Muscle layer of duodenum (tissue), 2 donors: ENCODE data around the gene CAMK1D.
"Not testable (repeated sequence)": the region's sequence is repeated elsewhere in the genome, so short reads cannot be mapped to it uniquely, and the experiment has no call there.

Source experiments
- H3K27ac ChIP-seq: one replicate; pipeline ENCODE4 v1.7.0; 2013; ENCODE audit warnings: mild to moderate bottlenecking, low read length
- H3K27me3 ChIP-seq: one replicate; pipeline ENCODE4 v1.7.0; 2013; ENCODE audit warnings: low read depth, mild to moderate bottlenecking, control low read depth, low read length
- H3K36me3 ChIP-seq, 2 donors: one replicate each; pipeline ENCODE4 v1.7.0; 2013; ENCODE audit warnings: low read length in 2 of 2, control low read depth in 1 of 2, mild to moderate bottlenecking in 1 of 2; ENCODE audit not compliant: insufficient read depth in 2 of 2, control insufficient read depth in 1 of 2
- H3K4me1 ChIP-seq, 2 donors: one replicate each; pipeline ENCODE4 v1.7.0; 2013; ENCODE audit warnings: low read length in 2 of 2, mild to moderate bottlenecking in 2 of 2, control low read depth in 1 of 2, moderate library complexity in 1 of 2; ENCODE audit not compliant: insufficient read depth in 2 of 2, control insufficient read depth in 1 of 2
- H3K4me3 ChIP-seq, 2 donors: one replicate each; pipeline ENCODE4 v1.7.0; 2013; ENCODE audit warnings: low read length in 2 of 2, low read depth in 1 of 2, mild to moderate bottlenecking in 1 of 2
- H3K9me3 ChIP-seq, 2 donors: one replicate each; pipeline ENCODE4 v1.7.0; 2013; ENCODE audit warnings: low read length in 2 of 2, control low read depth in 1 of 2, mild to moderate bottlenecking in 1 of 2; ENCODE audit not compliant: control insufficient read depth in 1 of 2
- donor health status: healthy.

CAMK1D gene

GRCh38 chr10:12704488-12704887 is 355.1 kb downstream of the CAMK1D start:
- no peak overlapping the region for H3K27ac ChIP-seq
- no peak overlapping the region for H3K4me3 ChIP-seq
- no peaks in the 10 kb centered on the region for H3K27me3 ChIP-seq
- no peaks in the 10 kb centered on the region for H3K9me3 ChIP-seq
- no peaks in the 10 kb centered on the region for H3K36me3 ChIP-seq
- H3K4me1 ChIP-seq: peaks cover 12 to 40% of the 10 kb centered on the region in 2 donors

- Histone ChIP-seq H3K4me3 (no peak overlapping the region), H3K27ac (no peak overlapping the region), H3K36me3 (no peaks in the 10 kb centered on the region), H3K9me3 (no peaks in the 10 kb centered on the region), H3K4me1 (peaks cover 15 to 50% of the 10 kb centered on the region in 2 donors), H3K27me3 (no peaks in the 10 kb centered on the region)
These were observed 356.6 kb downstream of the CAMK1D start for GRCh38 chr10:12705943-12706342.

GRCh38 chr10:12707461-12708185 is 358.3 kb downstream of the CAMK1D start:
- peaks cover 15 to 50% of the 10 kb centered on the region in 2 donors for H3K4me1 ChIP-seq

GRCh38 chr10:12709000-12709401 is 359.7 kb downstream of the CAMK1D start:
- H3K27me3 ChIP-seq: no peaks in the 10 kb centered on the region
- H3K9me3 ChIP-seq: no peaks in the 10 kb centered on the region
- no peak overlapping the region for H3K4me3 ChIP-seq
- H3K36me3 ChIP-seq: no peaks in the 10 kb centered on the region
- H3K27ac ChIP-seq: peak overlapping the region; percentile 53
- H3K4me1 ChIP-seq: peaks cover 15 to 50% of the 10 kb centered on the region in 2 donors

More at GRCh38 chr10:12707461-12708185, 358.3 kb downstream of the CAMK1D start:
- no peaks in the 10 kb centered on the region for H3K27me3 ChIP-seq
- no peak overlapping the region for H3K4me3 ChIP-seq
- peak overlapping the region; percentile 67 for H3K27ac ChIP-seq
- H3K36me3 ChIP-seq: no peaks in the 10 kb centered on the region
- H3K9me3 ChIP-seq: no peaks in the 10 kb centered on the region

GRCh38 chr10:12709521-12709963 is 360.2 kb downstream of the CAMK1D start:
- Histone ChIP-seq H3K27ac (peak overlapping the region; percentile 53), H3K27me3 (no peaks in the 10 kb centered on the region), H3K36me3 (no peaks in the 10 kb centered on the region), H3K4me1 (peaks cover 15 to 50% of the 10 kb centered on the region in 2 donors), H3K4me3 (no peak overlapping the region), H3K9me3 (no peaks in the 10 kb centered on the region)

- H3K4me3 ChIP-seq: no peak overlapping the region
- peaks cover 15 to 50% of the 10 kb centered on the region in 2 donors for H3K4me1 ChIP-seq
- no peaks in the 10 kb centered on the region for H3K9me3 ChIP-seq
- H3K27me3 ChIP-seq: no peaks in the 10 kb centered on the region
- no peaks in the 10 kb centered on the region for H3K36me3 ChIP-seq
- H3K27ac ChIP-seq: no peak overlapping the region
These were observed 360.8 kb downstream of the CAMK1D start for GRCh38 chr10:12710157-12710556.

GRCh38 chr10:12710594-12711349 is 361.4 kb downstream of the CAMK1D start:
- Histone ChIP-seq H3K4me3 (no peak overlapping the region), H3K9me3 (no peaks in the 10 kb centered on the region), H3K36me3 (no peaks in the 10 kb centered on the region), H3K4me1 (peaks cover 15 to 45% of the 10 kb centered on the region in 2 donors), H3K27me3 (no peaks in the 10 kb centered on the region), H3K27ac (no peak overlapping the region)

GRCh38 chr10:12711350-12711708 is 362.0 kb downstream of the CAMK1D start:
- Histone ChIP-seq H3K27me3 (no peaks in the 10 kb centered on the region), H3K4me1 (peaks cover 15 to 39% of the 10 kb centered on the region in 2 donors), H3K9me3 (no peaks in the 10 kb centered on the region), H3K4me3 (no peak overlapping the region), H3K27ac (no peak overlapping the region), H3K36me3 (no peaks in the 10 kb centered on the region)

- Histone ChIP-seq H3K36me3 (no peaks in the 10 kb centered on the region), H3K27me3 (no peaks in the 10 kb centered on the region), H3K4me3 (no peak overlapping the region), H3K27ac (no peak overlapping the region), H3K4me1 (peaks cover 15 to 30% of the 10 kb centered on the region in 2 donors), H3K9me3 (no peaks in the 10 kb centered on the region)
These were observed 363.1 kb downstream of the CAMK1D start for GRCh38 chr10:12712293-12712983.

GRCh38 chr10:12712984-12713316 is 363.6 kb downstream of the CAMK1D start:
- not testable (repeated sequence) for H3K4me3 ChIP-seq, H3K9me3 ChIP-seq, H3K27me3 ChIP-seq, H3K27ac ChIP-seq, H3K36me3 ChIP-seq
- peaks cover 12 to 25% of the 10 kb centered on the region in 2 donors for H3K4me1 ChIP-seq

GRCh38 chr10:12716042-12716441 is 366.7 kb downstream of the CAMK1D start:
- Histone ChIP-seq H3K9me3 (no peaks in the 10 kb centered on the region), H3K27me3 (no peaks in the 10 kb centered on the region), H3K27ac (no peak overlapping the region), H3K4me1 (no peaks in the 10 kb centered on the region), H3K36me3 (no peaks in the 10 kb centered on the region), H3K4me3 (no peak overlapping the region)
